ENCODE measurements around the gene GATB.

The GATB gene

GRCh38 chr4:151641167-151641566 is 119.6 kb downstream of the GATB start:
- H3K9me3 ChIP-seq (ENCODE audit: control insufficient read depth, insufficient read depth, low read depth, low read length), result no peaks in the 10 kb centered on the region
- H3K4me1 ChIP-seq (ENCODE audit: control insufficient read depth, insufficient read depth, low read length), result no peaks in the 10 kb centered on the region
- no peaks in the 10 kb centered on the region for H3K36me3 ChIP-seq (ENCODE audit: control insufficient read depth in 2 of 2, insufficient read depth in 1 of 2, low read length in 2 of 2)
- POLR2A ChIA-PET, result no interaction called here
- H3K4me3 ChIP-seq (ENCODE audit: low read depth, low read length), result no peak overlapping the region
- TF ChIP-seq ZNF677 (tag by site-specific recombination; IDR thresholded peaks at IDR 0.05), result no peak
- TF ChIP-seq ZNF354C (tag by site-specific recombination; IDR thresholded peaks at IDR 0.05; ENCODE audit: borderline replicate concordance, low read depth), result no peak
- TF ChIP-seq ZNF132 (tag by site-specific recombination; IDR thresholded peaks at IDR 0.05; ENCODE audit: borderline replicate concordance), result no peak
- no peak for TF ChIP-seq GLIS1 (tag by site-specific recombination; IDR thresholded peaks at IDR 0.05)
- TF ChIP-seq ZNF302 (tag by site-specific recombination; IDR thresholded peaks at IDR 0.05; ENCODE audit: low read depth), result no peak
- no peak for TF ChIP-seq BCL11B (tag by site-specific recombination; IDR thresholded peaks at IDR 0.05; ENCODE audit: low read depth)
- no peak for TF ChIP-seq ZFP69B (tag by site-specific recombination; IDR thresholded peaks at IDR 0.05)
- TF ChIP-seq ZNF596 (tag by site-specific recombination; IDR thresholded peaks at IDR 0.05), result no peak
- TF ChIP-seq ZBTB26 (tag by site-specific recombination; optimal IDR thresholded peaks at IDR 0.05), result no peak
- TF ChIP-seq ZFP3 (tag by site-specific recombination; IDR thresholded peaks at IDR 0.05; ENCODE audit: low read depth), result no peak
- TF ChIP-seq ZFP41 (tag by site-specific recombination; IDR thresholded peaks at IDR 0.05; ENCODE audit: borderline replicate concordance), result no peak
- TF ChIP-seq ZNF341 (tag by site-specific recombination; IDR thresholded peaks at IDR 0.05; ENCODE audit: low read depth), result no peak
- no peak for TF ChIP-seq ZNF140 (tag by site-specific recombination; IDR thresholded peaks at IDR 0.05)
- TF ChIP-seq ZBTB21 (tag by site-specific recombination; IDR thresholded peaks at IDR 0.05), result no peak
- no peak for TF ChIP-seq ZNF645 (tag by site-specific recombination; IDR thresholded peaks at IDR 0.05)
- no peak for TF ChIP-seq ZNF488 (tag by site-specific recombination; IDR thresholded peaks at IDR 0.05)
- no peak overlapping the region for H3K27ac ChIP-seq (ENCODE audit: extremely low read depth, low read depth, low read length)
- CTCF ChIA-PET, result interaction anchor here (0.7 kb wide), 1 partner anchor 745 kb away, joined by 6 read pairs; no protein-coding TSS in a partner anchor

GRCh38 chr4:151640381-151640780 is 120.4 kb downstream of the GATB start:
- CTCF ChIA-PET, result interaction anchor here (0.6 to 1.2 kb wide), 4 partner anchors 10 to 35 kb away, joined by 3 to 5 read pairs (median 4); no protein-coding TSS in a partner anchor
- TF ChIP-seq ZNF121 (tag by site-specific recombination; IDR thresholded peaks at IDR 0.05) (no peak), KLF7 (tag by site-specific recombination; IDR thresholded peaks at IDR 0.05; ENCODE audit: borderline replicate concordance) (no peak), BCL11B (tag by site-specific recombination; IDR thresholded peaks at IDR 0.05; ENCODE audit: low read depth) (no peak), ZNF311 (tag by site-specific recombination; IDR thresholded peaks at IDR 0.05; ENCODE audit: borderline replicate concordance) (no peak), REPIN1 (tag by site-specific recombination; IDR thresholded peaks at IDR 0.05; ENCODE audit: low read depth) (no peak), OVOL3 (tag by site-specific recombination; IDR thresholded peaks at IDR 0.05) (no peak), MZF1 (tag by site-specific recombination; IDR thresholded peaks at IDR 0.05; ENCODE audit: borderline replicate concordance) (no peak), SP7 (tag by site-specific recombination; IDR thresholded peaks at IDR 0.05) (no peak), ZNF394 (tag by site-specific recombination; IDR thresholded peaks at IDR 0.05; ENCODE audit: borderline replicate concordance) (no peak), ZSCAN18 (tag by site-specific recombination; IDR thresholded peaks at IDR 0.05) (no peak), ZNF23 (tag by site-specific recombination; IDR thresholded peaks at IDR 0.05; ENCODE audit: borderline replicate concordance) (no peak)
- POLR2A ChIA-PET, result no interaction called here
- Histone ChIP-seq H3K27ac (ENCODE audit: extremely low read depth, low read depth, low read length) (no peak overlapping the region), H3K4me3 (ENCODE audit: low read depth, low read length) (no peak overlapping the region), H3K9me3 (ENCODE audit: control insufficient read depth, insufficient read depth, low read depth, low read length) (no peaks in the 10 kb centered on the region), H3K36me3 (ENCODE audit: control insufficient read depth in 2 of 2, insufficient read depth in 1 of 2, low read length in 2 of 2) (no peaks in the 10 kb centered on the region), H3K4me1 (ENCODE audit: control insufficient read depth, insufficient read depth, low read length) (no peaks in the 10 kb centered on the region)

Measured in HEK293 (cell line).